Astrocyte (in vitro differentiated cells and primary cell): ENCODE measurements around the gene SIK3.

ENCODE experiments used
- CTCF ChIP-seq: IDR thresholded peaks from 2 replicates; pipeline ENCODE4 v1.5.1; 2011; ENCODE audit warnings: low read depth, mild to moderate bottlenecking, inconsistent platforms, low read length, moderate library complexity; ENCODE audit not compliant: insufficient read depth
- EZH2 ChIP-seq: IDR thresholded peaks from 2 replicates; pipeline ENCODE4 v1.6.1; 2012; ENCODE audit warnings: mild to moderate bottlenecking, low read length, inconsistent platforms; ENCODE audit not compliant: insufficient read depth

GRCh38 chr11:117117681-117118080 lies 19.5 kb upstream of the SIK3 start:
- TF ChIP-seq CTCF, result no peak
- no peak for TF ChIP-seq EZH2
